Mesodermal cell (in vitro differentiated cells): ENCODE results near the gene PLCD3.

ENCODE experiments used
- H3K27ac ChIP-seq: 2 replicates; pipeline ENCODE4 v1.7.0; 2013; ENCODE audit warnings: mild to moderate bottlenecking, low read depth, low read length, moderate library complexity; ENCODE audit not compliant: severe bottlenecking
- H3K36me3 ChIP-seq: 2 replicates; pipeline ENCODE4 v1.7.1; 2013; ENCODE audit warnings: mild to moderate bottlenecking, low read length, moderate library complexity; ENCODE audit not compliant: control insufficient read depth, insufficient read depth
- H3K4me1 ChIP-seq: one replicate; pipeline ENCODE4 v1.7.1; 2013; ENCODE audit warnings: mild to moderate bottlenecking, low read length; ENCODE audit not compliant: insufficient read depth, control insufficient read depth, poor library complexity, severe bottlenecking
- H3K4me3 ChIP-seq: 2 replicates; pipeline ENCODE4 v1.7.0; 2013; ENCODE audit warnings: low read length, control low read depth, mild to moderate bottlenecking; ENCODE audit not compliant: insufficient read depth, poor library complexity, severe bottlenecking; ENCODE audit errors: extremely low read depth
- H3K9me3 ChIP-seq: 2 replicates; pipeline ENCODE4 v1.7.1; 2013; ENCODE audit warnings: mild to moderate bottlenecking, low read length, moderate library complexity; ENCODE audit not compliant: control insufficient read depth
- WGBS, 2 experiments: methylation state at CpG; one replicate each; pipeline ENCODE4 v1.1.5; 2013; ENCODE audit warnings: missing lambda C conversion rate in 2 of 2; ENCODE audit not compliant: insufficient coverage in 2 of 2; 5-methylcytosine and 5-hydroxymethylcytosine counted together

PLCD3 gene

DNA sequence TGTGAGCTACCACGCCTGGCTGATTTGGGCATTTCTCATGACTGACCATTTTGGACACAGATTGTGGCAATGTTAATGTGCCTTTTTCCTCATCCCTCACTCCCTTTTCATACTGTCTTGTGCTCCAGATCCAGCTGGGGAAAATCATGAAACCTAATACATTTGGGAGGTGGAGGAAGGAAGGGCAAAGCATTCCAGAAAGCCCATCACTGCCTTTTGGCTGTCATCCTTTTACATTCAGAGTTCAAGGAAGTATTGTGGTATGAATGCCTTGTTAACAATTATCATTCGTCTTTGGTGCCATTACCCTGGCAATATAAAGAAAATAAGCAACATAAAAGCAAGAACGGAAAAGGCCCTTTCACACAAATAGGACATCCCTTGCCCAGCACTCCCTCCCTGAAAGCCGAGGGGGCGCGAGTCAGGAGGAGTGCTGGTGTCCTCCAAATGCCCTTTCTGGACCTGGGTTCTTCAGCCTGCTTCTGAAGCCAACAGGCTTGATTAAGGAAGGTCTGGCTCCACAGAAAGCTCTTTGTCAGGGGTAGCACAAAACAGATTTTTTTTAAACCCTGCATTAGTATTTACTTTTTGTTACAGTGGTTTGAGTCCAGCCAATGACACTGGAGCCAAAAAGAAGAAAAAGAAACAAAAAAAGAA, 51.1 kb downstream of the PLCD3 start:
- 80 to 98% methylated on average over 1 to 6 of the region's 6 CpGs for WGBS, 2 experiments
- peaks cover 73% of the 10 kb centered on the region for H3K36me3 ChIP-seq
- H3K4me3 ChIP-seq = no peak overlapping the region
- H3K27ac ChIP-seq = no peak overlapping the region
- H3K9me3 ChIP-seq = no peaks in the 10 kb centered on the region
- H3K4me1 ChIP-seq = no peaks in the 10 kb centered on the region

DNA sequence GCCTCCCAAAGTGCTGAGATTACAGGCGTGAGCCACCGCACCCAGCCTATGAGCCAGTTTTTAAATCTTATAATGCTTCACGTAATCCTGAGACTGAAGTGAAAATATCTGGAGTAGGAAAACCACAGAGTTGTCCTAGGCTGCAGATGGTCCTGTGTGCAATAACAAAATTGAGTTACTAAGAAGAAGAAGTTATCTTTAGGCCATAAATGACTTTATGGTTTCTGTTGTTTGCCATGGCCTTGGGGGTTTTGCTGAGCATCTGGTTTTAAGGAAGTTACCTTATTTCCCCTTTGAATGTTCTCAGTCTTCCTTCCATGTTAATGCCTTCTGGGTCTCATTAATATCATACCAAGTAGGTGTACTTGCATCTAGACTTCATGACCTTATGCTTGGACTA, 54.7 kb downstream of the PLCD3 start:
- Histone ChIP-seq H3K4me1 (peaks cover 7% of the 10 kb centered on the region), H3K27ac (no peak overlapping the region), H3K9me3 (no peaks in the 10 kb centered on the region), H3K36me3 (peaks cover 73% of the 10 kb centered on the region), H3K4me3 (no peak overlapping the region)
- WGBS, 2 experiments = 97 to 100% methylated on average over 3 of the region's 3 CpGs

DNA sequence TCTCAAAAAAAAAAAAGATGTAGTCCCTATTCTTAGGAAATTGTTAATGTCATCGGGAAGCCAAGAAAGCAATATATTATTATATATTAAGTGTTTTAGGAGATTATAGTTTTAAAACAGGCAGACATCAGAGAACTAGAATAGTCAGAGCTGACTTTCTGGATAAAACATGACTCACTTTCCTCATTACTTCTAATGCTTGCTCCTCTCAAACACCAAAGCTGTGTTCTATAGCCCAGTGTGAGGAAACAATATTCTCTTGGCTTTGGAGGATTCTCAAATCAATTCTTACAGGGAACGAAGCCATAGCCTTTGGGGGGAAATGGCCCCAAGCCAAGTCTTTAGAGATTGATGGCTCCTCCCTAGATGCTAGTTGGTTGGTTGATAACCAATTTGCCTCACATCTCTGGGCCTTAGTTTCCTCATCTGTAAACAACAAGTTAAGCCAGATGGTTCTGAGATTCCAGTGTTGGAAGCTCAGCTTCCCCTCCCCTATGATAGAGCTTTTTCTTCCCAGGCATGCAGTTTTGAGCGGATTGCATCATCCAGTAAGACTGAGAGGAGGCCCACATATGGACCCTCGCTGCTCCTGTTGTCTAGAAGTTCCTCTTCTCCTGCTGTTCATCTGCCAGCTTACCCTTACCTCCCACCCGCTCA, 58.8 kb downstream of the PLCD3 start:
- peaks cover 7% of the 10 kb centered on the region for H3K4me1 ChIP-seq
- peaks cover 76% of the 10 kb centered on the region for H3K36me3 ChIP-seq
- no peaks in the 10 kb centered on the region for H3K9me3 ChIP-seq
- H3K27ac ChIP-seq = peak overlapping the region; percentile 81
- WGBS, 2 experiments = 92 to 95% methylated on average over 2 to 3 of the region's 5 CpGs
- H3K4me3 ChIP-seq = no peak overlapping the region

DNA sequence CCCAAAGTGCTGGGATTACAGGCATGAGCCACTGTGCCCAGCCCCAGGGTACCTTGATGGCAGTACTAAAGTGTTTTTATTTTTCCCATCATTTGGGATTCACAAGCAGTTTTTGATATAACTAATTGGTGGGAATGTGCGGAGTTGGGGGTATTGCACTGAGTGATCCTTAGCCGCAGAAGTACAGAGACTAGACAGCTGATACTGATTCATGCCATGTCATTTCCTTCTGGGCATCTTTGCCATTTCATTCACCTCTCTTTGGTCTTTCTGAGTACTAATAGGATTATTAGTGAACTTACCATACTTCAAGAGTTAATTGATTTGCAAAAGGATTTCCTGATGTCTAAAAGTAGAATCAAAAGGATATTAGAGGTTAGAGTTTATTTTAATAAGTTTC, 61.5 kb downstream of the PLCD3 start:
- WGBS, 2 experiments = no CpG with 5 or more reads among the region's 2 CpGs
- H3K36me3 ChIP-seq = peaks cover 76% of the 10 kb centered on the region

DNA sequence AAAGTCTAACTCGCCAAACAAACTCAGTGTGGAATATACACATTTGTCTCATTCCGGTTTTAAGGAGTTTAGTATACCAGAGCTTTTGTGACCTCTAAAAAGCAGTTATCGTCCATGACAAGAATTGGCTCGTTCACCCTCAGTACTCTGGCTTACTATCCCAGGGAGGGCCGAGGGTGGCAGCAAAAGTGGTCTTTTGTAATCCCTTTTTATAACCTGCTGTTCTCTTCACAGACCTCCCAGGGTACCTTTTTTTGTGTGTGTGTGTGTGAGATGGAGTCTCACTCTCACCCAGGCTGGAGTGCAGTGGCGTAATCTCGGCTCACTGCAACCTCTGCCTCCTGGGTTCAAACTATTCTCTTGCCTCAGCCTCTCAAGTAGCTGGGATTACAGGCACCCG, 62.3 kb downstream of the PLCD3 start:
- whole genome bisulfite sequencing, 2 experiments = 95 to 100% methylated on average over 4 to 5 of the region's 8 CpGs
- peaks cover 7% of the 10 kb centered on the region for H3K4me1 ChIP-seq
- H3K4me3 ChIP-seq = no peak overlapping the region
- peaks cover 70% of the 10 kb centered on the region for H3K36me3 ChIP-seq
- H3K27ac ChIP-seq = no peak overlapping the region
- H3K9me3 ChIP-seq = no peaks in the 10 kb centered on the region

More for the DNA sequence above, 61.5 kb downstream of the PLCD3 start:
- Histone ChIP-seq H3K9me3 (no peaks in the 10 kb centered on the region), H3K27ac (no peak overlapping the region), H3K4me3 (no peak overlapping the region), H3K4me1 (peaks cover 7% of the 10 kb centered on the region)

DNA sequence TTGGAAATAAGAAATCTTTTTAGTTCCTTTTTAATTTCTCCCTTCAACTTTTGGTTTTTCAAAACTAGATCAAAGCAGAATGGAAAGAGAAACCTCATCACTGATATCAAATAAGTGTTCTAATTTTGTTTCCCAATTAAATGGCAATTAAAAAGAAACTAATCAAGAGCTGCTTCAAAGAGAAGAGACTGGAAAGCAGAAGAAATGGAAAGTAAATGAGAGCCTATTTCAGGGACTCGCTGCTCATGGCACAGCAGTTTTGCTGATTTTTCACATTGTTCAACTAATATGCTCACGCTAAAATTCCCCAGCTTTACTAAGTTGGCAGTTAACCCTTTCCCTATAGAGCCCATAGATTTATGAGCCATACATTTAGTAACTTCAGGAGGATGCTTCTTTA, 64.7 kb downstream of the PLCD3 start:
- Histone ChIP-seq H3K9me3 (no peaks in the 10 kb centered on the region), H3K4me1 (peaks cover 12% of the 10 kb centered on the region), H3K27ac (no peak overlapping the region), H3K4me3 (no peak overlapping the region), H3K36me3 (peaks cover 46% of the 10 kb centered on the region)
- WGBS, 2 experiments = 95 to 100% methylated on average over 2 of the region's 2 CpGs

DNA sequence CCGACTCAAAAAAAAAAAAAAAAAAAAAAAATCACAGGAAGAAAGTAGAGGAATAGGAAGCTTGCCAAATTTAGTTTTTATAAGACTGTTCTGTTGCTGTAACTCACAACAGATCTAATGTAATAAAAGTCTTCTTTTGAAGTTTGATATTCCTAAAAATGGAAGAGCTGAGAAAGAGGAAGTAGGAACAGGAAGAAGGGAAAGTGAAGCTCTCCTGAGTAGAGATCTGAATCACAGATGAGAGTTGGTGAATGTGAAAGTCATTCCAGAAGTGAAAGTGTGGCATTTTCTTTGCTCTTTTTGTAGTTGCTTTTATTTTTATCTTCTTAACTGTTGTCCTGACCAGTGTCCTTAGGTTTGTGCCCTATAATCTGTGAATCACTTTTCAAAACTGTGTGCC, 69.1 kb downstream of the PLCD3 start:
- no peak overlapping the region for H3K4me3 ChIP-seq
- H3K4me1 ChIP-seq = peaks cover 18% of the 10 kb centered on the region
- H3K27ac ChIP-seq = no peak overlapping the region
- H3K36me3 ChIP-seq = peaks cover 20% of the 10 kb centered on the region
- no CpG with 5 or more reads among the region's 1 CpG for WGBS, 2 experiments
- no peaks in the 10 kb centered on the region for H3K9me3 ChIP-seq

DNA sequence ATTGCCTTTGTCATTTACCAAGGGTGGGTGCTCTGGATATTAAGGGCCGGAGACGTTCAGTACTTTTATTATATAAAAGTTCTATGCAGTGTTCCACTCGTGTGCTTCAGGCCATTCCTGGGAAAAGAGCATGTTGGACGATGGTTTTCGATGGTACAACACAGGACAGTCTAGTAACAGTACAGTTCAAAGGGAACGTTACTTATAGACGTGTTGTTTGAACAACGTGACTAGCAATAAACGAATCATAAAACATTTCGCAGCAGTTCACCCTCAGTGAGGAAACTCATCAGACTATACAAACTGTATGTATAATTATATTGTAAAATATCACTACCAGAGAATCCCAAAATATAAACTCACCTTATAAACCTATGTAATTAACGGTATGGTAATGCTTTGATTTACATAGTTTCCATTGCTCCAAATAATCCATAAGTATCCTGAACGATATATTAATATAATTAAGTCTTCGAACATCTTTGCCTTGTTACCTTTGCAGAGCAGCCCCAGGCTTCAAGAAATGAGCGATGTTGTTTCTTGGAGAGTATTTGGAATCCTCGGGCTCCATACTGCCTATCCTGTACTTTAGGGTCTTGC, 70.6 kb downstream of the PLCD3 start:
- H3K36me3 ChIP-seq = peaks cover 5% of the 10 kb centered on the region
- no peaks in the 10 kb centered on the region for H3K9me3 ChIP-seq
- peak overlapping the region; percentile 93 for H3K27ac ChIP-seq
- WGBS, 2 experiments = 35% methylated on average over 6 of the region's 15 CpGs; no CpG with 5 or more reads in 1 of the 2 experiments
- H3K4me3 ChIP-seq = peak overlapping the region; percentile 82
- peaks cover 18% of the 10 kb centered on the region for H3K4me1 ChIP-seq

DNA sequence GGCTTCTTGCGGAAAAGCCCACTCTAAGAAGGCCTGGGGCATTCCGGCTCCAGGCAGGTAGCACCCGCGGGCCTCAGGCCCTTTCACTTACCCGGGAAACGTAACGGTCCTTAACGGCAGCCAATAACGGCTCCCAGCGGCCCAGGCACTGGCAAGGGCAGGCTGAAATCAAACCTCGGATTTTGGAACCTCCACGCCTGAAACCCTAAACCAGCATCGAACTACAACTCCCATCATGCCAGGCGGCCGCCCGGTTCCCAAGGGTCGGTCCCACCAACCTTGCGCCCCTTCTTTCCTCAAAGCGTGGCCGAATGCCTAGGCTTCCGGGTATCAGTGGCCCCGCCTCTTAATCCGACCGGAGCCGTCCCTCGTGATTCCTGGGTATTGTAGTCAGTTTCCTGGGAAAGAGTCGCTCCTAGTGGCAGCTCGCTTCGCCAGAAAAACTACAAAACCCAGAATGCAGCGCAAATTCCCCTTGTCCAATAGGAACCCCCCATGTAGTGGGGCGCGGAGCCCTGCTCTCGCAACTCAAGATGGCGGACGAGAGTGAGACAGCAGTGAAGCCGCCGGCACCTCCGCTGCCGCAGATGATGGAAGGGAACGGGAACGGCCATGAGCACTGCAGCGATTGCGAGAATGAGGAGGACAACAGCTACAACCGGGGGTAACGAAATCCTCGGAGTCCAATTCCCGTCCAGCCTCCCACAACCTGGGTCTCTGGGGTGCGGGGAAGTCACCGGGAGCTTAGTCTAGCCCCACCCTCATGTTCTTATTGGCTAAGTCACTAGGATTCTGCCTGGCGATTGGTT, 71.3 kb downstream of the PLCD3 start, which contains the start of gene NMT1:
TSS of gene NMT1 (plus strand) at position 521 of the 809 bp plus-strand sequence. CDS start at position 534, 13 bp downstream.
- H3K9me3 ChIP-seq = no peaks in the 10 kb centered on the region
- peak within 1 kb of the TSS; percentile 93 for H3K27ac ChIP-seq
- WGBS, 2 experiments = 0 to 1% methylated on average over 43 to 49 of the region's 50 CpGs
- H3K36me3 ChIP-seq = peaks cover 5% of the 10 kb centered on the region
- peak within 1 kb of the TSS; percentile 82 for H3K4me3 ChIP-seq
- peaks cover 18% of the 10 kb centered on the region for H3K4me1 ChIP-seq

DNA sequence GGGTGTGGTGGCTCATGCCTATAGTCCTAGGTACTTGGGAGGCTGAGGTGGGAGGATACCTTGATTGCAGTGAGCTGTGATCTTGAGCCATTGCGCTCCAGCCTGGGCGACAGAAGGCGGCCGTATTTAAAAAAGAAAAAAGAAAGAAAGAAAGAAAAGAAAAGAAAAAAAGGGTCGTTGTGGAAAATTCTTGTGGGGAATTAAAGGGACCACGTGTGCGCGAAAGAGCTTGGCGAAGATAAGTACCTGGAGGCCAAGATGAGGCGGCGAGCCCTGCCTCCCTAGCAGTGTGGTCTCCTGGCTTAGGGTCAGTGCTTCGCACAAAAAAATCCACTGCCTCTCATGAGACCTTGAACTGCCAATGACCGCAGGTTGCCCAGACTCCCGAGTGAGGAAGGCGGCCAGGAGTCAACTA, 71.9 kb downstream of the PLCD3 start:
- H3K4me1 ChIP-seq = peaks cover 18% of the 10 kb centered on the region
- peak overlapping the region; percentile 82 for H3K4me3 ChIP-seq
- peaks cover 5% of the 10 kb centered on the region for H3K36me3 ChIP-seq
- 17 to 20% methylated on average over 12 to 15 of the region's 15 CpGs for WGBS, 2 experiments
- H3K9me3 ChIP-seq = no peaks in the 10 kb centered on the region
- peak overlapping the region; percentile 64 for H3K27ac ChIP-seq
